ENCODE data around the gene ROR1.

DNA sequence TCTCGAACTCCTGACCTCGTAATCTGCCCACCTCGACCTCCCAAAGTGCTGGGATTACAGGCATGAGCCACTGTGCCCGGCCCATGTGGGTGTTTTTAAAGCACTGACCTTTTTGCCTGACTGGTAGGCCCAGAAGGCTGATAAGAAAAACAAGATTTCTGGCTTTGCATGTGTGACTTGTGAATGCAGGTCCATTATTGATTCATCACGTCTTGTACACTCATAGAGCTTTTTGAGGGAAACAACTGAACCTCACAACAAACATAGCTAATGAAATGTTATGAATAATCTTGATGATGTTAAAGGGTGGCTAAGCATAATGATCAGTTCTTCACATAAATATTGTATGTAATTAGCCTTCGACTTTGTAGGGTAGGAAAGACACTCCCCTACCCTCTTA, 288.7 kb downstream of the ROR1 start:
- TF ChIP-seq, protein P1, sequence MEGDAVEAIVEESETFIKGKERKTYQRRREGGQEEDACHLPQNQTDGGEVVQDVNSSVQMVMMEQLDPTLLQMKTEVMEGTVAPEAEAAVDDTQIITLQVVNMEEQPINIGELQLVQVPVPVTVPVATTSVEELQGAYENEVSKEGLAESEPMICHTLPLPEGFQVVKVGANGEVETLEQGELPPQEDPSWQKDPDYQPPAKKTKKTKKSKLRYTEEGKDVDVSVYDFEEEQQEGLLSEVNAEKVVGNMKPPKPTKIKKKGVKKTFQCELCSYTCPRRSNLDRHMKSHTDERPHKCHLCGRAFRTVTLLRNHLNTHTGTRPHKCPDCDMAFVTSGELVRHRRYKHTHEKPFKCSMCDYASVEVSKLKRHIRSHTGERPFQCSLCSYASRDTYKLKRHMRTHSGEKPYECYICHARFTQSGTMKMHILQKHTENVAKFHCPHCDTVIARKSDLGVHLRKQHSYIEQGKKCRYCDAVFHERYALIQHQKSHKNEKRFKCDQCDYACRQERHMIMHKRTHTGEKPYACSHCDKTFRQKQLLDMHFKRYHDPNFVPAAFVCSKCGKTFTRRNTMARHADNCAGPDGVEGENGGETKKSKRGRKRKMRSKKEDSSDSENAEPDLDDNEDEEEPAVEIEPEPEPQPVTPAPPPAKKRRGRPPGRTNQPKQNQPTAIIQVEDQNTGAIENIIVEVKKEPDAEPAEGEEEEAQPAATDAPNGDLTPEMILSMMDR (IDR thresholded peaks at IDR 0.05; ENCODE audit: extremely low read depth in 1 of 2, insufficient read depth in 1 of 2, low read depth in 1 of 2, low read length in 2 of 2), result no peak
- TF ChIP-seq POLR2A (IDR thresholded peaks at IDR 0.05; ENCODE audit: low read depth, low read length), result no peak
- TF ChIP-seq MAX (IDR thresholded peaks at IDR 0.05; ENCODE audit: insufficient read depth, insufficient read length), result no peak
- TF ChIP-seq POLR2AphosphoS5 (IDR thresholded peaks at IDR 0.05; ENCODE audit: insufficient read depth, low read depth, low read length), result no peak

All from endothelial cell of umbilical vein (primary cell).